HG02938 (cell line): ENCODE results near the gene STX2.
"Not testable (repeated sequence)": the region's sequence is repeated elsewhere in the genome, so short reads cannot be mapped to it uniquely, and the experiment has no call there.

Experiments
- ATAC-seq: cut with Tn5 transposase; IDR thresholded peaks from one replicate; pipeline ENCODE4 v1.9.1; 2021; ENCODE audit warnings: mild to moderate bottlenecking, moderate library complexity; ENCODE audit not compliant: unreplicated experiment

The STX2 gene

DNA sequence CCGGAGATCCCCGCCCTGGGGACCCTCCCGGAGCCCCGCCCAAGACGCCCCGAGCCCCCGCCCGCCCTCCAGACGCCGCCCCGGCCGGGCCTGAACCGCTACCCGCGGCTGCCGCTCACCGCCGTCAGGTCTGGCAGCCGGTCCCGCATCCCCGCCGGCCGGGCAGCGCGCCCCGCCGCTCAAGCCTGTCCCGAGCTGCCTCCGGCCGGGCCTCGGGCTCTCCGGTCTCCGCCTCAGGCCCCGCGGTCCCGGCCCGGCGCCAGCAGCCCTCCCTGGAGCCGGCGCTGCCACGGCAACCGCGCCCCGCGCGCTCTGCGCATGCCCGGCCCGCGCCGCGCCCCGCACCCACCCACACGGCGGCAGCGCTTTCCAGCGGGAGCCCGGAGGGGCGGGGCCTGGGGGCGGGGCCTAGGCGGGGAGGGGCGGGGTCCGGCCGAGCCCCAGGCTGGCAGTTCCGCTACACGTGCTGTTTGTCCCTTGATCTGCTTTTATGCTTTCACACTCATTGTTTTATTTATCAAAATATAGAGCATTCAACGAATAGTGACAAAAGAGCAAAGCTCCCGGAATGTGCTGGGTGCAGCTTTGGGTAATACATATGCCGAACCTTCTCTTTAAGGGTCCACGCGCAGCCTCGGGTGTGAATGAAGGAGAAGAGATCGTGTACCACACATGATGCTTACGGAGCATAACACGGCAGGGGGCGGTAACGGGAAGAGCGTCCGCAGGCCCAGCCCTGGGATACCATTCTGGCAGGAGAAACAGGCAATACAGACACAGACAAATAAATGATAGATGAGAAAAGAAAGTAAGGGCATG is at the start of gene STX2:
Gene STX2 (minus strand): TSS at position 300 of the 819 bp plus-strand sequence. CDS start 151 bp downstream, at position 149.
- ATAC-seq = peak; percentile 66

DNA sequence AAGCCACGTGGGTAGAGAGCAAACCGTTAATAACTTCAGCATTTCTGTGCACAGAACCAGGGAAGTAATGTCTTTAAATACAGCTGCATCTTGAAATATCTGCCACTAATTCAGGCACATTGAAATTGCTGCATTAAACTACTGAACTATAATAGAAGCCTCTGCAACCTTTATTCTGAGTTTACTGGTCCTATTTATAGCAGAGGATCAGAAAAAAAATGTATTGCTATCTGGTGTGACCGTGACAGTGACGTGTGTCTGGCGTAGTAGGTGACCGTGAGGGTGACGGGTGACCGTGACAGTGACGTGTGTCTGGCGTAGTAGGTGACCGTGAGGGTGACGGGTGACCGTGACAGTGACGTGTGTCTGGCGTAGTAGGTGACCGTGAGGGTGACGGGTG is 48.1 kb upstream of the STX2 start:
- not testable (repeated sequence) for ATAC-seq

DNA sequence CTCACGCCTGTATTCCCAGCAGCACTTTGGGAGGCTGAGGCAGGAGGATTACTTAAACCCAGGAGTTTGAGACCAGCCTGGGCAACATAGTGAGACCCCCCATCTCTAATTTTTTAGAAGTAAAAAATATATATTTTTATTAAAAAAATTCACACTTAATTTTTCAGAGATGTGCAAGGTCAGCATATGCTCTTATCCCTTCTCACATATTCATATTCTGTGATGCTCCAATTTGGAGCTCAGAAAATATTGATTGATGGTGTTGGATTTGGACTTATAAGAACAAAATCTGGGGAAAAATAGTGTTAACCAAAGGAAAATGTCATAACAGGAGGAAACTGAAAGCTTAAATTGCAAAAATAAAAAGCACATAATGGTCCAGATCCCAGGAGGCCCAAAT is 42.5 kb upstream of the STX2 start:
- no peak for ATAC-seq

DNA sequence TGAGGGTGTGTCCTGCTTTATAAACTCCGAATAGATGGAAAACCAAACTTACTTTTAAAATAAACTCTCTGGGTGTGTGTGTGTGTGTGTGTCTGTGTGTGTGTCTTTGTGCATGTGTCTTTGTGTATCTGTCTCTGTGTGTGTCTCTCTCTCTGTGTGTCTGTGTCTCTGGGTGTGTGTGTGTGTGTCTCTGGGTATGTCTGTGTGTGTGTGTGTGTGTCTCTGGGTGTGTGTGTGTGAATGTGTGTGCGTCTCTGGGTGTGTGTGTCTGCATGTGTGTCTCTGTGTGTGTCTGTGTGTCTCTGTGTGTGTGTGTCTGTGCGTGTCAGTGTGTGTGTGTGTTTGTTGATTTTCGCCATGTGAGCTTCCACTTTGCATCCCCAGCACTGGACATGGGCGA is 42.0 kb upstream of the STX2 start:
- no peak for ATAC-seq

DNA sequence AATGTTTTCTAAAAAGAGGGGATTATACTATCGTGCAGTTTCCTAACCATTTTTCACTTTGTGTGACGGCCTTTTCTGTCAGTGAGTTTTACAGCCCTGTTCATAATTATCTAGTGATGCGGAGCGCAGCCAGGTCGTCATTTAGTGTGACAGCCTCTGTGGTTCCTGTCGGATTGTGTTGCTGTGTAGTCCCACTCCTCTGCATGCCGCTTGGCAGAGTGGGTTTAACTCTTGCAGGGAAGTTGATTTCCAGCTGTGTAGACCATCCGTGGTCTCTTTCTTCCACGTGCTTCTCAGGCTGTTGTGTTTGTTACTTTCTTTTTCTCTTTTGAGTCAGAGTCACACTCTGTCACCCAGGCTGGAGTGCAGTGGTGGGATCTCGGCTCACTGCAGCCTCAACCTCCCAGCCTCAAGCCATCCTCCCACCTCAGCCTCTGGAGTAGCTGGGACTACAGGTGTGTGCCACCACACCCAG is 41.4 kb upstream of the STX2 start:
- peak; percentile 52 for ATAC-seq

DNA sequence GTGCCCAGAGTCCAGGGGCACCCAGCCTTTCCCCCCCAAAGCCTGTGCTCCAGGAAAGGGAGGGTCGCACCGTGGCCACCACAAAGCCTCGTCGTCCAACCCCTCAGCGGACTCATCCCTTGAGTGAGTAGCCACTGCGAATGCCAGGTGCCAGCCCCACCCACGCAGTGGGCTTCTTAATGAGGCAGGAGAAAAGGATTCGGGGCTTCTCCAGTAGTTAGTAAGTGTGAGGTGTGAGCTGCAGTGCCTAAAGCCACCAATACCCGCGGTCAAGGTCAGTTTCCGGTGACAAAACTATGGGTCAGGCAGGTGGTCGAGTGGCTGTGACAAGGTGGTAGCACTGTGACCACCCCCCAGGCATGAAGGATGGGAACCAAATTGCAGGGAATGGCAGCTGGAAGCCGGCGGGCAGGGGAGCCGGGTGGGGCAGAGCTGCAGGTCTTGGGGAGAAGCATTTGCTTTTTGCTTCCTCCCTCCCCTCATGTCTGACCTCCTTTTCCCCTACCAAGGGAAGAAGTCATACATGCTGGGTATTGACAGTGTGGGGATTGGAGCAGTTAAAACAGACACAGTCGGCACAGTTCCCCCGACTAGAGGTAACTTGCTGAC is 40.8 kb upstream of the STX2 start:
- ATAC-seq = no peak

DNA sequence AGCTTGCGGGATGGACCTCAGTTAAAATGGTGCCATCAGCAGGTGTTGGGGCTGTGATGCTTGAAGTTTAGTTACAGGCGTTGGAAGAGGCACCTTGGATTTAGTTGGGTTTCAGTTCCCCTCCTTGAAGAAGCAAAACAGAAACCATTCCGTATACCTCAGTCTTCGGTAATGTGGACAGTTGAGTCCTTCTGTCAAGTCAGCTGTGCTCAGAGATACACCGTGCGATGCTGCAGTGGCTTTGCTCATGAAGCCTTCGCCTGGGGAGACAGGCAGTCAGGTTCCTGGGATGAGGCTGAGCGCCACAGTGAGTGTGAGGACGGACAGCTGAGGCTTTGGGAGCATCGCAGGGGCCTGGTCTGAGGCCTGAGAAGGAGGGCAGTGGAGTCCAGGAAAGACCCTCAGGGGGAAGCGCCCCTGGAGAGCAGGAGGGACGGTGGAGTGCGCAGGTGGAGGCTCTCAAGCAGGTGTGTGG is 40.2 kb upstream of the STX2 start:
- peak; percentile 74 for ATAC-seq

DNA sequence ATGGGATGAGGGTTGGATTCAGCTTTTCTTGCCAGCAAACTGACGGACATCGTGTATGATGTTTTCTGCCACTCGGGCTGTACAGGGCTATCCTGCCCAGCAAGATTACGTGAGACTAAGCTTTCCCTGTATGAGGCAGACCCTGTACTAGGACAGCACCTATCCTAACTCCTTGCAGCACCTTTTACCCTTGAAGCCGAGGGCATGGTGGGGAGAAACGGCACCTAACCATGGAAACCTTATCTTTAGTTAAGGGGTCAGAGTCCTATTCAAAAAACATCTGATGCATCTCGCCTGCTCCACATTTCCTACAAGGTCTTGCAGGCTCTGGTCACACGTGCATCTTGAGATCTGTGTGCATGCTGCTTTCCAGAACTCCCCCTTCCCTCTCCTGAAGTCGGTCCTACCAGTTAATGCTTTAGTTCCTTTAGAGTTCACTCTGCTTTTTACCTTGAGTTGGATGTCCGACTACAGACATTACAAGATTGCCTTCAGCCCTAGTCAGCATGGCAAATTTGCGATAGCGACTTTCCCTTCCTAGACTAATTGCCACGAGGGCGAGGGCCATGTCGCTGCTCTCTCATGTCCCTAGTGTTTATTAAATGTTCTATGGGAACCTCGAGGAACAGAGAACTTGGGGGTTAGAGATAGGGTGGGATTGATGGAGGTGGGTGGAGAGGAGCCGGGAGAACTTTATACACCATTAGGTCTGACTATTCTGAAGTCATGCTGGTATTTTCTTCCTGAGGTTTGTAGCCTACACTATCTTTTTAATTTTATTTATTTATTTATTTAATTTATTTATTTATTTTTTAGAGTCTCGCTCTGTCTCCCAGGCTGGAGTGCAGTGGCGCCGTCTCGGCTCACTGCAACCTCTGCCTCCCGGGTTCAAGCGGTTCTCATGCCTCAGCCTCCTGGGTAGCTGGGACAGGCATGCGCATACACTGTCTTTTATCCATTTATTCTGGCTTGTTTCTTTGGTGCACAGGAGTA is 39.4 kb upstream of the STX2 start:
- no peak for ATAC-seq

DNA sequence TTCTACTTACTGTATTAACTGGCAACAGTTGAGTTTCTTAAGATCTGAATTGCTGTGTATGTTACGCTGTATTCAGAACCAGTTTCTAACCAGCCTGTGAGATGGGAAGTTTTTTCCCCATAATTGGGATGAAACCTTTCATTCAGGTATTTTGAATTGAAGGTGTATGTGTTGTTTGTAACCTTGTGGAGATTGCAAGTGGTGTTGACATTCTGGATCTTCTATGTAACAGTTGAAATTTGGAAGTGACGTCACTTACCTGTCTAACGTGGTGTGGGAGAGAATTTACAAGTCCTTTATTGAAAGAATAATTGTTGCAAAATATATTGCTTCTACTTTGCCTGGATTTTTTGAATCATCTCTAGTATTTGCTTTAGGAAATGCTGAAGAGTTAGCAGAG is 38.3 kb upstream of the STX2 start:
- ATAC-seq = no peak

DNA sequence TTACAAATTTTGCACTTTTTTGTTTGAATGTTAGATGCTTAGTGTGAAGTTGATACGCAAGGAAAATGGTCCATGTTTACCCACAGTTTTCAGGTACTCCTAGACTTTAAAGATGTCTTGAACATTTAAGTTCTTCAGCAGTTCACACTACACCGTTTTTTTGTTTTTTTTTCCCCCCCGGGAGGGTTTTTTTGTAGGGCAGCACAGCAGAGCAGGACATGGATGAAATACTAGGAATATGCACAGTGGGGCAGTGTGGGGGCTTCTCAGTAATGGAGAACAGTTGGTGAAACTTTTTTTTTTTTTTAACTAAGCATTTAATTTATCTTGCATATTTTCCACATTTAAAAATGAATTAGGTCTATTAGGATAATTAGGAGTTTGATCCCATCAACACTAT is 37.7 kb upstream of the STX2 start:
- ATAC-seq = no peak

DNA sequence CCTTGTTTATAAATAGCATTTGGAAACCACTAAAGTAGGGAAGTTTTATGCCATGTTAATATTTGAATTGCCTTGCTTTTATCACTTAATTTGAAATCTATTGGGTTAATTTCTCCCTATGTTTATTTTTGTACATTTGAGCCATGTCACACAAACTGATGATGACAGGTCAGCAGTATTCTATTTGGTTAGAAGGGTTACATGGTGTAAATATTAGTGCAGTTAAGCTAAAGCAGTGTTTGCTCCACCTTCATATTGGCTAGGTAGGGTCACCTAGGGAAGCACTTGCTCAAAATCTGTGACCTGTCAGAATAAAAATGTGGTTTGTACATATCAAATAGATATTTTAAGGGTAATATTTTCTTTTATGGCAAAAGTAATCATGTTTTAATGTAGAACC is 37.2 kb upstream of the STX2 start:
- no peak for ATAC-seq

DNA sequence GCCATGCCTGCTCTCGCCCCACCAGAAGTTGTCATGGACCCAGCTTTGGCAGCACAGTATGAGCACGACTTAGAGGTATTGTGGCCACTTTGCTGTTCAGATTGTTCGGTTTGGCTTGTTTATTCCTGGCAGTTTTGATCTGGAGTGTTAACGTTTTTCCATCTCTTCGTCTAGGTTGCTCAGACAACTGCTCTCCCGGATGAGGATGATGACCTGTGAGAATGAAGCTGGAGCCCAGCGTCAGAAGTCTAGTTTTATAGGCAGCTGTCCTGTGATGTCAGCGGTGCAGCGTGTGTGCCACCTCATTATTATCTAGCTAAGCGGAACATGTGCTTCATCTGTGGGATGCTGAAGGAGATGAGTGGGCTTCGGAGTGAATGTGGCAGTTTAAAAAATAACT is 36.7 kb upstream of the STX2 start:
- ATAC-seq = not testable (repeated sequence)

DNA sequence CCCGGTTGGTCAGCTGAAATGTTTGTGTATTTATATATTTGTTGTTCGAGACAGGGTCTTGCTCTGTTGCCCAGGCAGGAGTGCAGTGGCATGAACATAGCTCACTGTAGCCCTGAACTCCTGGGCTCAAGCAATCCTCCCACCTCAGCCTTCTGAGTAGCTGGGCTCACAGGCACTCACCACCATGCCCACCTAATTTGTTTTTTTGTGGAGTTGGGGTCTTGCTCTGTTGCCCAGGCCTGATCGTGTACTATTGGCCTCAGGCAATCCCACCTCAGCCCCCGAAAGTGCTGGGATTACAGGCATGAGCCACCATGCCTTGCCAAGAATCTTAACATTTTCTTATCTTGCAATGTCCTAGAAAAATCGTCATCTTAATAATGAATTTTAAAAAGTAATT is 36.1 kb upstream of the STX2 start:
- ATAC-seq = no peak

DNA sequence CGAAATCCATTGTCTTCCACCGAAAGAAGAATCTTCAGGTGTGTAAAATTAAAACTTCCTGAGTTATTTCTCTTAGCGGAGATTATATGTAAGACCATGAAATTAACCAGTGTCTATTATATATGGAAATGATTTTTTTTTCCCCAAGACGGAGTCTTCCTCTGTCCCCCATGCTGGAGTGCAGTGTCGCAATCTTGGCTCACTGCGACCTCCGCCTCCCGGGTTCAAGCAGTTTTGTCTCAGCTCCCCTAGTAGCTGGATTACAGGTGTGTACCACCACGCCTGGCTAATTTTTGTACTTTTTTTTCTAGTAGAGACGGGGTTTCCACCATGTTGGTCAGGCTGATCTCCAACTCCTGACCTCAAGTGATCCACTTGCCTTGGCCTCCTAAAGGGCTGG is 35.6 kb upstream of the STX2 start:
- ATAC-seq = no peak

DNA sequence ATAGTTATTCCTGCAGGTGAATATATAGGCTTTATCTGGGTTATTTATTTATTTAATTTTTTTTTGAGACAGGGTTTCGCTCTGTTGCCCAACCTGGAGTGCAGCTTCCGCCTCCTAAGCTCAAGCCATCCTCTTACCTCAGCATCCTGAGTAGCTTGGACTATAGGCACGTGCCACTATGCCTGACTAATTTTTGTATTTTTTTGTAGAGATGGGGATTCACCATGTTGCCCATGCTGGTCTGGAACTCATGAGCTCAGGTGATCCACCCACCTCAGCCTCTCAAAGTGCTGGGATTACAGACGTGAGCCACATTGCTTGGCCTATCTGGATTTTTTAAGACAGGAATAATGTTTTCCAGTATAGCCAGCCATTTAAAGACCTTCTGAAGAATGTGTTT is 34.8 kb upstream of the STX2 start:
- ATAC-seq = no peak

DNA sequence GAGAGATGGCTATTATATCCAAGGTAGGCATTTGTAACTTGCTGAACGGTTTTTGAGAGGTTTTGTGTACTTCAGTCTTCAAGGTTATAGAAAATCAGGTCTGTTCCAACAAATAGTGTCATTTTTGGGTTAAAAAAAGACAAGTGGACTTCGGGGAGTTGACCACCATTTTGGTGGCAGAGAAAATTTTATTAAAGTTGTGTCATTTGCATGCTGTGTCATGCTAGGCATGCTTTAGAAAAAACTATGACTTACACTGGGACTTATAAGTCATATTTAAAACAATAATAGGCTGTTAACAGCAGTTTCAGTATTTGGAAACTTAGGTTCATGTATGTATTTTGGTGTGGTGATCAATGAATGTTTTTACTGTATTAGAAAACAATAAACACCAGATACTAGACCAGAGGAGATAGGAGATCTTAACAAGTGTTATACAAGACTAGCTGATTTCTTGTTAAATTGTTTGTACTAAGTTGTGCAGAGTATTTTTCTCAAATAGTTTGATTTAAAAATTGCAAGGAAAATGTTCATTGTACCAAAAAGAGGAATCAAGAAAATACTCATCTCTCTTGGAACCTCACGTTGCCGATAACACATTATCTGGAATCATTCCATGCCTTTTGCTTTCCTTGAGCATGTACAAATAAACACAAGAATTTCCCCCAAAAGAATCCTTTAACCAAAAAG is 34.2 kb upstream of the STX2 start:
- ATAC-seq = no peak

DNA sequence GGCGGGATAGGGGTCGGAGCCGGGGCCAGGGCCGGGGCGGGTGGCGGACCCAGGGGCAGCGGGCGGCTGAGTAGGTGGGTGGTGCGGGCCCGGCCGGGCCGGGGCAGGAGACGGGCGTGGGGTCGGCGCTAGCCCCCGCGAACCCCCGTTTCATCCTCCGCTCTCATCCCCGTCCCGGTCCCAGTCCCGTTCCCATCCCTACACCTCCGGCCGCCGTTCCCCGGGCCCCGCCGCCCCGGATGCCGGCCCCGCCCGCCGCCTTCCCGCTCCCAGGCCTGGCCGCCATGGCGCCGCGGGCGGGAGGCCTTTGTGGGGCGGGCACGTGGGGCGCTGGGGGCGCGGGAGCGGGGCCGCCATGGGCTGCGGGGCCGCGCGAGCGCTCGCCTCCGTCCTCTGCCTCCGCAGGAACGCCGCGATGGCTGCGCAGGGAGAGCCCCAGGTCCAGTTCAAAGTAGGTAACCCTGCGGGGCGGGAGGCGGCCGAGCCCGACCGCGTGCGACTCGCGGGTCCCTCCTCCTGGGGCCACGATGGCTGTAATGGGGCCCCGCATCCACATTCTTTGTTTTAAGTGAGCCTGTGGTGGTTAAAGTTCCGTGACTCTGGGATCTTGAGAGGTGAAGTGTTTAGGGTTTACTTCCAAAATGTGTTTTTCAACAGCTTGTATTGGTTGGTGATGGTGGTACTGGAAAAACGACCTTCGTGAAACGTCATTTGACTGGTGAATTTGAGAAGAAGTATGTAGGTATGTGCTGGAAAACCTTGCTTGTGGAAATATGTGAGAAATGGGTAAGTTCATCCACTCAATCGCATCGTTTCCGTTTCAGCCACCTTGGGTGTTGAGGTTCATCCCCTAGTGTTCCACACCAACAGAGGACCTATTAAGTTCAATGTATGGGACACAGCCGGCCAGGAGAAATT is 33.4 kb upstream of the STX2 start:
- ATAC-seq = peak; percentile 27

DNA sequence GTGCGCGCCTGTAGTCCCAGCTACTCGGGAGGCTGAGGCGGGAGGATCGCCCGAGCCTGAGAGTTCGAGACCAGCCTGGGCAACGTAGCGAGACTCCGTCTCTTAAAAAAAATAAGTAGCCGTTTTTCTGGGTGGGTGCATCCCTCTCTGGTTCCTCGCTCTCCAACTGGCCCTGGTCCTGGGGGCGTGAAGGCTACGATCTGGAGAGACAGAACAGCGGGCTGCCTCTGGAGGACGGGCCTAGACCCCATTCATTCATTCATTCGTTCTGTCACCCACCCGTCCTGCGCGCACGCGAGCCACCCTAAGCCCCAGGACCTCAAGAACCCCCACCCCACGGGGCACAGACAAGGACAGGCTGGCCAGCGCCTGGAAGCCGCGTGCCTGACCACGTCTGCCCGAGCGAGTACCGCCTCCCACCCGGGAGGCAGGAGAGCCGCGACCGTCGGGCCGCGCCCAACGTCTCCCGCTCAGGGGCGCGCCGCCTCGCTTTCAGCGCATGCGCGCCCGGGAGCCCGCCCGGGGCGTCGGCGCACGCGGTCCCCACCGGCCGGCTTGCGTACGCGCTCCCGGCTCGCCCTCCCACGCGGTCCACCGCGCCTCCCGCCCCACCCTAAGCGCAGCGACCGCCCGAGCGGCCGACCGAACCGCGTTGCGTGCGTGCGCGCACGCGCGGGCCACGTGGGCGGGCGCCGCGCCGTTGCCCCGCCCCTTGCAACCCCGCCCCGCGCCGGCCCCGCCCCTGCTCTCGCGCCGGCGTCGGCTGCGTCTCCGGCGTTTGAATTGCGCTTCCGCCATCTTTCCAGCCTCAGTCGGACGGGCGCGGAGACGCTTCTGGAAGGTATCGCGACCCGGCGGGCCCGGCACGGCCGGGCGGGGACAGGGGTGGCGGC is 32.5 kb upstream of the STX2 start, which contains the start of gene RAN:
Gene RAN (plus strand): TSS at position 781 of the 893 bp plus-strand sequence. CDS start 528 bp downstream, outside the sequence.
- ATAC-seq = peak; percentile 43
